Caco-2 (cell line): ENCODE data around the gene DENND6B. TPM values are rescaled to one million over a fixed set of nuclear protein-coding genes. Genes with fewer than 3 reads are reported as not detected.

Experiments used
- BruUV-seq: library from RNA; stranded (reverse); fragments of 400-500 nt; replicated peaks from 2 replicates; lab custom pipeline; 2021; lab: Mats Ljungman, UMichigan
- CTCF ChIA-PET: fragments of 300-600 bp; sonication (Branson Sonifier 250); formaldehyde crosslinking; loops from one replicate; lab custom pipeline; 2022; ENCODE audit warnings: antibody characterized with exemption; lab: Charles Lee
- POLR2A ChIA-PET: fragments of 300-600 bp; sonication (Branson Sonifier 250); formaldehyde crosslinking; loops from one replicate; lab custom pipeline; 2022; ENCODE audit warnings: antibody characterized with exemption; lab: Charles Lee
- DNase-seq, 2 experiments: peaks; one replicate each; pipeline versions ENCODE4 v3.0.0 to v3.0.0-alpha.2; 2020 to 2022
- H3K27me3 ChIP-seq: replicated peaks from 2 replicates; pipeline ENCODE4 v1.6.0; 2011; ENCODE audit warnings: low read length; ENCODE audit not compliant: control insufficient read depth, insufficient read depth
- H3K36me3 ChIP-seq: 2 replicates; pipeline ENCODE4 v1.5.1; 2011; ENCODE audit warnings: low read length; ENCODE audit not compliant: control insufficient read depth, insufficient read depth
- H3K4me1 ChIP-seq: fragments of 250-450 bp; sonication (Bioruptor Pico); 2 replicates; pipeline ENCODE4 v1.5.1; 2020; ENCODE audit warnings: mild to moderate bottlenecking
- H3K4me3 ChIP-seq: 2 replicates; pipeline ENCODE4 v1.5.1; 2011; ENCODE audit warnings: low read depth, mild to moderate bottlenecking, control low read depth, low read length
- H3K9me3 ChIP-seq: fragments of 250-450 bp; sonication (Bioruptor Pico); 2 replicates; pipeline ENCODE4 v1.5.1; 2020; ENCODE audit warnings: mild to moderate bottlenecking, moderate library complexity
- H3K27ac Mint-ChIP-seq: one replicate; pipeline ENCODE4 v1.8.0; 2022; ENCODE audit warnings: mixed read lengths; ENCODE audit not compliant: unreplicated experiment
- H3K27me3 Mint-ChIP-seq: one replicate; pipeline ENCODE4 v1.8.0; 2022; ENCODE audit warnings: mixed read lengths; ENCODE audit not compliant: insufficient read depth, unreplicated experiment
- H3K36me3 Mint-ChIP-seq: one replicate; pipeline ENCODE4 v1.8.0; 2022; ENCODE audit warnings: mild to moderate bottlenecking, mixed read lengths; ENCODE audit not compliant: insufficient read depth, unreplicated experiment
- H3K4me1 Mint-ChIP-seq: one replicate; pipeline ENCODE4 v1.8.0; 2022; ENCODE audit warnings: low read depth, mixed read lengths; ENCODE audit not compliant: unreplicated experiment
- H3K4me3 Mint-ChIP-seq: one replicate; pipeline ENCODE4 v1.8.0; 2022; ENCODE audit warnings: mild to moderate bottlenecking, moderate library complexity, mixed read lengths; ENCODE audit not compliant: unreplicated experiment
- H3K9me3 Mint-ChIP-seq: one replicate; pipeline ENCODE4 v1.8.0; 2022; ENCODE audit warnings: mixed read lengths; ENCODE audit not compliant: unreplicated experiment
- CTCF ChIP-seq, 2 experiments: fragments of 200-600 bp in 1 of 2; IDR thresholded peaks; 1 replicate in 1 of 2; 2 replicates in 1 of 2; pipeline versions ENCODE4 v1.5.1 to v1.8.0; 2011 to 2022; ENCODE audit warnings: antibody characterized with exemption in 1 of 2, control low read depth in 1 of 2, inconsistent platforms in 1 of 2, low read depth in 1 of 2, low read length in 1 of 2, mild to moderate bottlenecking in 1 of 2, moderate library complexity in 1 of 2; ENCODE audit not compliant: insufficient read depth in 1 of 2, severe bottlenecking in 1 of 2, unreplicated experiment in 1 of 2
- intact Hi-C: fragments of 100-400 bp; cut with micrococcal nuclease; formaldehyde crosslinking; loops from one replicate; pipeline ENCODE4 v1.10.0; 2022; ENCODE audit not compliant: unreplicated experiment
- total RNA-seq: library from RNA; stranded (reverse); gene quantifications from 2 replicates; pipeline ENCODE4 v1.2.3, GENCODE V29; 2022

Gene DENND6B
- total RNA-seq, 1 experiment from 2014 or later, result 3.4 TPM

GRCh38 chr22:50260801-50261614, 65.8 kb downstream of the DENND6B start:
- no peak overlapping the region for H3K27ac Mint-ChIP-seq
- POLR2A ChIA-PET, result interaction anchor here (1.3 kb wide), 1 partner anchor 10 kb away, joined by 4 read pairs; the partner anchor contains the start of gene HDAC10
- no peaks in the 10 kb centered on the region for H3K9me3 ChIP-seq
- H3K27me3 Mint-ChIP-seq, result no peaks in the 10 kb centered on the region
- peak in 1 of 2 experiments; percentile 62 for DNase-seq
- H3K36me3 ChIP-seq, result no peaks in the 10 kb centered on the region
- H3K36me3 Mint-ChIP-seq, result peaks cover 5% of the 10 kb centered on the region
- H3K9me3 Mint-ChIP-seq, result no peaks in the 10 kb centered on the region
- peak overlapping the region; percentile 44 for H3K4me3 ChIP-seq
- peaks cover 11% of the 10 kb centered on the region; the same call in 1 of the 2 replicates for H3K4me1 ChIP-seq
- BruUV-seq, result no TSS peak
- no peaks in the 10 kb centered on the region for H3K4me1 Mint-ChIP-seq
- peak overlapping the region; percentile 61 for H3K4me3 Mint-ChIP-seq
- intact Hi-C loops, result no loop called here
- H3K27me3 ChIP-seq, result no peaks in the 10 kb centered on the region
- CTCF ChIA-PET, result interaction anchor here (0.7 to 1.2 kb wide), 2 partner anchors 9 to 264 kb away, joined by 4 to 6 read pairs; partner anchors contain the start of gene SCO2
- TF ChIP-seq CTCF (IDR thresholded peaks at IDR 0.05; ENCODE audit: insufficient read depth in 1 of 2, low read depth in 1 of 2, low read length in 1 of 2, severe bottlenecking in 1 of 2, unreplicated experiment in 1 of 2), result no peak

GRCh38 chr22:50260434-50260800, 66.4 kb downstream of the DENND6B start:
- H3K27ac Mint-ChIP-seq, result no peak overlapping the region
- no peak for DNase-seq
- CTCF ChIA-PET, result interaction anchor here (1.2 kb wide), 1 partner anchor 8 kb away, joined by 6 read pairs; no protein-coding TSS in a partner anchor
- no peaks in the 10 kb centered on the region for H3K9me3 Mint-ChIP-seq
- BruUV-seq, result TSS peak; percentile 26
- Histone ChIP-seq H3K4me1 (peaks cover 11% of the 10 kb centered on the region; the same call in 1 of the 2 replicates), H3K27me3 (no peaks in the 10 kb centered on the region), H3K4me3 (peak overlapping the region; percentile 44), H3K9me3 (no peaks in the 10 kb centered on the region), H3K36me3 (no peaks in the 10 kb centered on the region)
- POLR2A ChIA-PET, result interaction anchor here (1.3 kb wide), 1 partner anchor 9 kb away, joined by 4 read pairs; the partner anchor contains the start of gene HDAC10
- no peak for TF ChIP-seq CTCF (IDR thresholded peaks at IDR 0.05; ENCODE audit: insufficient read depth in 1 of 2, low read depth in 1 of 2, low read length in 1 of 2, severe bottlenecking in 1 of 2, unreplicated experiment in 1 of 2)
- H3K27me3 Mint-ChIP-seq, result no peaks in the 10 kb centered on the region
- peak overlapping the region; percentile 61 for H3K4me3 Mint-ChIP-seq
- H3K36me3 Mint-ChIP-seq, result peaks cover 5% of the 10 kb centered on the region
- intact Hi-C loops, result no loop called here
- H3K4me1 Mint-ChIP-seq, result no peaks in the 10 kb centered on the region

GRCh38 chr22:50259302-50259701, 67.5 kb downstream of the DENND6B start:
- no peak for DNase-seq
- no peaks in the 10 kb centered on the region for H3K9me3 ChIP-seq
- ChIA-PET POLR2A (no interaction called here), CTCF (no interaction called here)
- H3K4me1 ChIP-seq, result peaks cover 11% of the 10 kb centered on the region; the same call in 1 of the 2 replicates
- H3K4me1 Mint-ChIP-seq, result no peaks in the 10 kb centered on the region
- TF ChIP-seq CTCF (IDR thresholded peaks at IDR 0.05; ENCODE audit: insufficient read depth in 1 of 2, low read depth in 1 of 2, low read length in 1 of 2, severe bottlenecking in 1 of 2, unreplicated experiment in 1 of 2), result no peak
- no peak overlapping the region for H3K27ac Mint-ChIP-seq
- H3K9me3 Mint-ChIP-seq, result no peaks in the 10 kb centered on the region
- no peaks in the 10 kb centered on the region for H3K36me3 ChIP-seq
- peak overlapping the region; percentile 61 for H3K4me3 Mint-ChIP-seq
- H3K27me3 Mint-ChIP-seq, result no peaks in the 10 kb centered on the region
- H3K36me3 Mint-ChIP-seq, result peaks cover 5% of the 10 kb centered on the region
- H3K27me3 ChIP-seq, result no peaks in the 10 kb centered on the region
- intact Hi-C loops, result no loop called here
- no peak overlapping the region for H3K4me3 ChIP-seq
- BruUV-seq, result no TSS peak

Other genes starting within 250 kb of the DENND6B start
- gene MLC1, start 241.6 kb downstream of the DENND6B start, total RNA-seq, result 0.14 TPM in 1 of 2 replicates, not detected in the other
- gene MOV10L1, start 237.0 kb downstream of the DENND6B start, total RNA-seq, result 0.30 TPM in 1 of 2 replicates, not detected in the other
- gene PANX2, start 156.3 kb downstream of the DENND6B start, total RNA-seq, result 2.2 and 2.6 TPM in 2 replicates
- gene TRABD, start 141.1 kb downstream of the DENND6B start, total RNA-seq, result 33.5 and 35.0 TPM in 2 replicates
- 29.3 and 29.5 TPM in 2 replicates for gene SELENOO, start 126.0 kb downstream of the DENND6B start, total RNA-seq
- 29.3 and 34.2 TPM in 2 replicates for gene TUBGCP6, start 82.0 kb downstream of the DENND6B start, total RNA-seq
- 61.3 and 63.5 TPM in 2 replicates for gene HDAC10, start 75.7 kb downstream of the DENND6B start, total RNA-seq
- 35.6 and 37.4 TPM in 2 replicates for gene MAPK12, start 65.3 kb downstream of the DENND6B start, total RNA-seq
- gene MAPK11, start 56.6 kb downstream of the DENND6B start, total RNA-seq, result 1.3 and 1.4 TPM in 2 replicates
- gene PLXNB2, start 19.4 kb downstream of the DENND6B start, total RNA-seq, result 260 and 262 TPM in 2 replicates
- 55.5 and 60.7 TPM in 2 replicates for gene PPP6R2, start 16.3 kb upstream of the DENND6B start, total RNA-seq
- gene SBF1, start 148.0 kb upstream of the DENND6B start, total RNA-seq, result 77.8 and 82.8 TPM in 2 replicates
- gene ADM2, start 154.5 kb upstream of the DENND6B start, total RNA-seq, result 28.8 and 30.5 TPM in 2 replicates
- 0.32 TPM in 1 of 2 replicates, not detected in the other for gene MIOX, start 159.8 kb upstream of the DENND6B start, total RNA-seq
- 68.8 and 77.1 TPM in 2 replicates for gene LMF2, start 180.7 kb upstream of the DENND6B start, total RNA-seq
- 84.3 and 88.9 TPM in 2 replicates for gene NCAPH2, start 181.2 kb upstream of the DENND6B start, total RNA-seq
- 3.0 and 6.5 TPM in 2 replicates for gene SCO2, start 198.6 kb upstream of the DENND6B start, total RNA-seq
- gene TYMP, start 203.0 kb upstream of the DENND6B start, total RNA-seq, result 3.7 and 3.9 TPM in 2 replicates
- 1.1 and 2.0 TPM in 2 replicates for gene KLHDC7B, start 218.9 kb upstream of the DENND6B start, total RNA-seq
- gene SYCE3, start 235.9 kb upstream of the DENND6B start, total RNA-seq, result not detected in 2 replicates